AG09309 (cell line): ENCODE measurements around the gene SYN1.
A peak's percentile ranks its signal among the peaks of the same experiment; 100 is the strongest.
"Not testable (repeated sequence)": the region's sequence is repeated elsewhere in the genome, so short reads cannot be mapped to it uniquely, and the experiment has no call there.

ENCODE experiments used
- DNase-seq: peaks from one replicate; pipeline ENCODE4 v3.0.0-alpha.2; 2010; ENCODE audit warnings: low read depth
- H3K4me3 ChIP-seq: 2 replicates; pipeline ENCODE4 v1.5.1; 2011; ENCODE audit warnings: mild to moderate bottlenecking, low read depth, low read length, moderate library complexity; ENCODE audit not compliant: control insufficient read depth
- CTCF ChIP-seq: IDR thresholded peaks from 2 replicates; pipeline ENCODE4 v1.5.1; 2011; ENCODE audit warnings: mild to moderate bottlenecking, low read depth, low read length, inconsistent platforms; ENCODE audit not compliant: insufficient read depth, control insufficient read depth; ENCODE audit errors: missing control alignments

Gene SYN1

GRCh38 chrX:47619486-47620302 lies at the start of gene SYN1:
TSS of gene SYN1 (minus strand) at chrX:47619857. CDS start at chrX:47619728, 129 bp downstream.
- TF ChIP-seq CTCF: no peak
- peak within 1 kb of the TSS; percentile 28 for H3K4me3 ChIP-seq
- DNase-seq: peak; percentile 7

- DNase-seq, H3K4me3 ChIP-seq: not testable (repeated sequence)
Measured at GRCh38 chrX:47665797-47666196, 46.1 kb upstream of the SYN1 start.

- TF ChIP-seq CTCF: no peak
- H3K4me3 ChIP-seq: no peak overlapping the region
- DNase-seq: no peak
Measured at GRCh38 chrX:47664737-47665136, 45.1 kb upstream of the SYN1 start.

GRCh38 chrX:47662144-47662657 lies 42.5 kb upstream of the SYN1 start:
- DNase-seq: peak; percentile 74
- no peak for TF ChIP-seq CTCF
- no peak overlapping the region for H3K4me3 ChIP-seq

- DNase-seq: no peak
- TF ChIP-seq CTCF: no peak
- H3K4me3 ChIP-seq: no peak overlapping the region
Measured at GRCh38 chrX:47661539-47661938, 41.9 kb upstream of the SYN1 start.

GRCh38 chrX:47659421-47659726 lies 39.7 kb upstream of the SYN1 start:
- DNase-seq: no peak
- H3K4me3 ChIP-seq: peak overlapping the region; percentile 64
- TF ChIP-seq CTCF: no peak

- H3K4me3 ChIP-seq: peak within 1 kb of the TSS; percentile 64
- TF ChIP-seq CTCF: no peak
- DNase-seq: peak; percentile 83
Measured at GRCh38 chrX:47658684-47659420, 39.2 kb upstream of the SYN1 start, which contains the start of gene UXT. TSS of gene UXT (minus strand) at chrX:47659180. CDS start at chrX:47658927, 253 bp downstream.
